SK-N-SH treated with all-trans-retinoic acid at 6 μM for 48 hours (cell line): ENCODE measurements around the gene STRA6.

ENCODE experiments used
- ATAC-seq: fragments of 200-7000 bp; cut with Tn5 transposase; 3 replicates; pipeline ENCODE4 v1.9.1; 2020; ENCODE audit warnings: mild to moderate bottlenecking, moderate library complexity
- BACH2 ChIP-seq: fragments of 250-450 bp; sonication (Bioruptor Pico); IDR thresholded peaks from 2 replicates; pipeline ENCODE4 v1.9.0; 2021; ENCODE audit warnings: mild to moderate bottlenecking, borderline replicate concordance
- CREB5 ChIP-seq: fragments of 250-450 bp; sonication (Bioruptor Pico); IDR thresholded peaks from 2 replicates; pipeline ENCODE4 v1.5.1; 2020; ENCODE audit warnings: low read depth, mild to moderate bottlenecking, moderate library complexity
- CSDC2 ChIP-seq: fragments of 250-450 bp; sonication (Bioruptor Pico); IDR thresholded peaks from 2 replicates; pipeline ENCODE4 v1.5.0; 2020; ENCODE audit warnings: mild to moderate bottlenecking, moderate library complexity
- CSRNP3 ChIP-seq: fragments of 250-450 bp; sonication (Bioruptor Pico); IDR thresholded peaks from 2 replicates; pipeline ENCODE4 v1.5.1; 2021; ENCODE audit warnings: mild to moderate bottlenecking, moderate library complexity
- OSR1 ChIP-seq: fragments of 250-450 bp; sonication (Bioruptor Pico); IDR thresholded peaks from 2 replicates; pipeline ENCODE4 v1.8.0; 2022; ENCODE audit warnings: moderate library complexity, mild to moderate bottlenecking, inconsistent platforms
- PATZ1 ChIP-seq: fragments of 250-450 bp; sonication (Bioruptor Pico); IDR thresholded peaks from 2 replicates; pipeline ENCODE4 v1.8.0; 2020; ENCODE audit warnings: mild to moderate bottlenecking, moderate library complexity, borderline replicate concordance
- POU6F1 ChIP-seq: fragments of 250-450 bp; sonication (Bioruptor Pico); IDR thresholded peaks from 2 replicates; pipeline ENCODE4 v1.8.0; 2021; ENCODE audit warnings: low read depth, mild to moderate bottlenecking, moderate library complexity, borderline replicate concordance
- RARB ChIP-seq: fragments of 250-450 bp; sonication (Bioruptor Pico); IDR thresholded peaks from 2 replicates; pipeline ENCODE4 v1.8.0; 2021; ENCODE audit warnings: mild to moderate bottlenecking, moderate library complexity
- TCF4 ChIP-seq: fragments of 250-450 bp; sonication (Bioruptor Pico); IDR thresholded peaks from 2 replicates; pipeline ENCODE4 v1.8.0; 2021; ENCODE audit warnings: mild to moderate bottlenecking, moderate library complexity, borderline replicate concordance
- TOX ChIP-seq: fragments of 250-450 bp; sonication (Bioruptor Pico); IDR thresholded peaks from 2 replicates; pipeline ENCODE4 v1.8.0; 2021; ENCODE audit warnings: mild to moderate bottlenecking, moderate library complexity, borderline replicate concordance
- TSHZ2 ChIP-seq: fragments of 250-450 bp; sonication (Bioruptor Pico); IDR thresholded peaks from 2 replicates; pipeline ENCODE4 v1.5.0; 2020; ENCODE audit warnings: mild to moderate bottlenecking, moderate library complexity
- ZFP3 ChIP-seq: fragments of 250-450 bp; sonication (Bioruptor Pico); IDR thresholded peaks from 2 replicates; pipeline ENCODE4 v1.5.0; 2020; ENCODE audit warnings: mild to moderate bottlenecking, moderate library complexity
- ZFP30 ChIP-seq: fragments of 450-650 bp; formaldehyde crosslinking; IDR thresholded peaks from 2 replicates; pipeline ENCODE4 v1.5.0; 2022; ENCODE audit warnings: mild to moderate bottlenecking, moderate library complexity
- ZNF565 ChIP-seq: fragments of 450-650 bp; formaldehyde crosslinking; conservative IDR thresholded peaks from 2 replicates; pipeline ENCODE4 v1.5.0; 2020; ENCODE audit warnings: low read depth, mild to moderate bottlenecking, moderate library complexity
- ZNF8 ChIP-seq: fragments of 450-650 bp; formaldehyde crosslinking; IDR thresholded peaks from 2 replicates; pipeline ENCODE4 v1.5.0; 2020; ENCODE audit warnings: mild to moderate bottlenecking, moderate library complexity

STRA6 gene

GRCh38 chr15:74170875-74171578, 31.6 kb downstream of the STRA6 start (continued):
- TF ChIP-seq ZFP30 (CRISPR knock-in tag) (no peak), PATZ1 (CRISPR knock-in tag) (no peak), OSR1 (no peak)

- TF ChIP-seq ZFP3 (CRISPR knock-in tag) (no peak), TCF4 (CRISPR knock-in tag) (no peak), CSDC2 (CRISPR knock-in tag) (no peak), ZFP30 (CRISPR knock-in tag) (no peak)
- no peak for ATAC-seq
Measured at GRCh38 chr15:74170071-74170844, 32.3 kb downstream of the STRA6 start.

GRCh38 chr15:74168711-74169126, 33.9 kb downstream of the STRA6 start:
- ATAC-seq, result no peak
- TF ChIP-seq PATZ1 (CRISPR knock-in tag), result no peak
- no peak for TF ChIP-seq CSRNP3
- no peak for TF ChIP-seq RARB (CRISPR knock-in tag)
- no peak for TF ChIP-seq BACH2 (CRISPR knock-in tag)
- no peak for TF ChIP-seq ZFP30 (CRISPR knock-in tag)
- no peak for TF ChIP-seq CREB5 (CRISPR knock-in tag)
- no peak for TF ChIP-seq ZNF8 (CRISPR knock-in tag)
- TF ChIP-seq TOX (CRISPR knock-in tag), result no peak
- no peak for TF ChIP-seq CSDC2 (CRISPR knock-in tag)
- no peak for TF ChIP-seq TSHZ2
- no peak for TF ChIP-seq TCF4 (CRISPR knock-in tag)
- no peak for TF ChIP-seq ZNF565

GRCh38 chr15:74167891-74168331, 34.7 kb downstream of the STRA6 start:
- no peak for ATAC-seq
- TF ChIP-seq BACH2 (CRISPR knock-in tag) (no peak), ZFP30 (CRISPR knock-in tag) (no peak)

GRCh38 chr15:74165461-74165860, 37.1 kb downstream of the STRA6 start:
- no peak for ATAC-seq
- TF ChIP-seq ZNF8 (CRISPR knock-in tag) (no peak), PATZ1 (CRISPR knock-in tag) (no peak), POU6F1 (CRISPR knock-in tag) (no peak), CSRNP3 (no peak)
